H1 (cell line): ENCODE results near the gene CDC42BPB. TPM values are rescaled to one million over a fixed set of nuclear protein-coding genes. Genes with fewer than 3 reads are reported as not detected.

ENCODE experiments used
- CTCF ChIA-PET: fragments of 300-600 bp; sonication (Branson Sonifier 250); formaldehyde crosslinking; loops from one replicate; lab custom pipeline; 2021; ENCODE audit not compliant: partially characterized antibody; lab: Charles Lee
- POLR2A ChIA-PET: fragments of 300-600 bp; sonication (Branson Sonifier 250); formaldehyde crosslinking; loops from one replicate; lab custom pipeline; 2021; ENCODE audit warnings: inconsistent platforms; ENCODE audit not compliant: partially characterized antibody; lab: Charles Lee
- DNase-seq, 2 experiments: peaks; one replicate each; pipeline versions ENCODE4 v3.0.0 to v3.0.0-alpha.2; 2010 to 2022; ENCODE audit warnings: low spot score in 2 of 2, low read depth in 1 of 2, mixed read lengths in 1 of 2
- FAIRE-seq: peaks from 2 replicates; lab custom pipeline; 2011; peaks lifted over from hg19 to GRCh38; lab: Jason Lieb, UNC
- H2AFZ ChIP-seq: 2 replicates; pipeline ENCODE4 v1.8.1; 2012; ENCODE audit warnings: low read length, inconsistent platforms
- H2AK5ac ChIP-seq: 2 replicates; pipeline ENCODE4 v1.6.1; 2013; ENCODE audit warnings: low read depth, low read length
- H2BK120ac ChIP-seq: replicated peaks from 2 replicates; pipeline ENCODE3; 2013; ENCODE audit warnings: low read depth, low read length, inconsistent platforms
- H2BK12ac ChIP-seq: 2 replicates; pipeline ENCODE4 v1.6.1; 2013; ENCODE audit warnings: low read depth, low read length
- H2BK15ac ChIP-seq: 2 replicates; pipeline ENCODE4 v1.6.1; 2013; ENCODE audit warnings: low read length
- H2BK20ac ChIP-seq: 2 replicates; pipeline ENCODE4 v1.6.1; 2013; ENCODE audit warnings: low read length
- H2BK5ac ChIP-seq: 2 replicates; pipeline ENCODE4 v1.6.1; 2013; ENCODE audit warnings: low read depth, low read length
- H3K14ac ChIP-seq: 2 replicates; pipeline ENCODE4 v1.6.1; 2013; ENCODE audit warnings: inconsistent platforms; ENCODE audit not compliant: insufficient read length
- H3K18ac ChIP-seq: 2 replicates; pipeline ENCODE4 v1.6.1; 2013; ENCODE audit warnings: low read length; ENCODE audit errors: extremely low read depth
- H3K23ac ChIP-seq: 2 replicates; pipeline ENCODE4 v1.6.1; 2013; ENCODE audit warnings: inconsistent platforms; ENCODE audit not compliant: insufficient read length
- H3K23me2 ChIP-seq: 2 replicates; pipeline ENCODE4 v1.6.1; 2013; ENCODE audit warnings: low read depth, low read length
- H3K27ac ChIP-seq: 2 replicates; pipeline ENCODE4 v1.6.1; 2011; ENCODE audit warnings: low read depth, low read length, inconsistent platforms
- H3K27me3 ChIP-seq, 4 experiments: replicated peaks in 1 of 4; 1 replicate in 1 of 4; 2 replicates in 3 of 4; pipeline versions ENCODE4 v1.6.1 to v1.8.1; 2011 to 2013; ENCODE audit warnings: low read length in 3 of 4, mild to moderate bottlenecking in 3 of 4, inconsistent platforms in 2 of 4, mixed read lengths in 2 of 4, moderate library complexity in 1 of 4; ENCODE audit not compliant: control insufficient read depth in 3 of 4, insufficient read depth in 3 of 4; ENCODE audit errors: extremely low read depth in 1 of 4
- H3K36me3 ChIP-seq, 4 experiments: 2 replicates each; pipeline versions ENCODE4 v1.6.1 to v1.8.1; 2011 to 2013; ENCODE audit warnings: mild to moderate bottlenecking in 4 of 4, low read length in 3 of 4, moderate library complexity in 2 of 4, control low read depth in 1 of 4, inconsistent platforms in 1 of 4; ENCODE audit not compliant: insufficient read depth in 4 of 4, control insufficient read depth in 2 of 4
- H3K4ac ChIP-seq: replicated peaks from 2 replicates; pipeline ENCODE3; 2013; ENCODE audit warnings: low read length, low read depth, mixed read lengths, inconsistent platforms; ENCODE audit not compliant: insufficient read length
- H3K4me1 ChIP-seq, 4 experiments: replicated peaks in 1 of 4; 1 replicate in 1 of 4; 2 replicates in 3 of 4; pipeline versions ENCODE4 v1.6.1 to v1.8.1; 2011 to 2013; ENCODE audit warnings: low read length in 3 of 4, inconsistent platforms in 2 of 4, mixed read lengths in 1 of 4; ENCODE audit not compliant: insufficient read depth in 4 of 4, control insufficient read depth in 3 of 4
- H3K4me2 ChIP-seq, 2 experiments: 2 replicates each; pipeline versions ENCODE4 v1.6.1 to v1.8.1; 2011 to 2013; ENCODE audit warnings: low read depth in 2 of 2, low read length in 2 of 2, control low read depth in 1 of 2, inconsistent platforms in 1 of 2, mild to moderate bottlenecking in 1 of 2; ENCODE audit not compliant: insufficient read depth in 1 of 2
- H3K4me3 ChIP-seq, 4 experiments: fragments of 200-600, 300-600 bp in 1 of 4; sonication (generic), shearing (Covaris generic), sonication (Bioruptor Twin) in 1 of 4; 2 replicates each; pipeline versions ENCODE4 v1.5.1 to v1.8.1; 2011 to 2016; ENCODE audit warnings: low read length in 4 of 4, low read depth in 3 of 4, control low read depth in 2 of 4, inconsistent platforms in 2 of 4, mild to moderate bottlenecking in 2 of 4, mixed read lengths in 1 of 4, moderate library complexity in 1 of 4; ENCODE audit not compliant: insufficient read depth in 2 of 4; ENCODE audit errors: extremely low read depth in 1 of 4
- H3K56ac ChIP-seq: replicated peaks from 2 replicates; pipeline ENCODE3; 2013; ENCODE audit warnings: low read depth, mild to moderate bottlenecking, mixed read lengths, low read length, inconsistent platforms; ENCODE audit not compliant: insufficient read length
- H3K79me1 ChIP-seq: 2 replicates; pipeline ENCODE4 v1.6.1; 2013; ENCODE audit warnings: low read depth, low read length, control low read depth
- H3K79me2 ChIP-seq, 2 experiments: 2 replicates each; pipeline versions ENCODE4 v1.6.1 to v1.8.1; 2012 to 2013; ENCODE audit warnings: low read length in 2 of 2, mild to moderate bottlenecking in 2 of 2, inconsistent platforms in 1 of 2; ENCODE audit not compliant: insufficient read depth in 2 of 2, control insufficient read depth in 1 of 2
- H3K9ac ChIP-seq, 4 experiments: replicated peaks in 1 of 4; 1 replicate in 1 of 4; 2 replicates in 3 of 4; pipeline versions ENCODE4 v1.6.1 to v1.8.1; 2011 to 2013; ENCODE audit warnings: low read depth in 3 of 4, low read length in 3 of 4, control low read depth in 2 of 4, mild to moderate bottlenecking in 2 of 4, moderate library complexity in 2 of 4, inconsistent platforms in 1 of 4; ENCODE audit errors: extremely low read depth in 1 of 4
- H3K9me3 ChIP-seq, 2 experiments: 2 replicates each; pipeline versions ENCODE4 v1.6.1 to v1.8.1; 2012 to 2013; ENCODE audit warnings: mild to moderate bottlenecking in 2 of 2, moderate library complexity in 2 of 2, control low read depth in 1 of 2, inconsistent platforms in 1 of 2, low read depth in 1 of 2, low read length in 1 of 2, mixed read lengths in 1 of 2; ENCODE audit not compliant: insufficient read depth in 2 of 2
- H4K20me1 ChIP-seq, 2 experiments: replicated peaks in 1 of 2; 2 replicates each; pipeline versions ENCODE3 to v1.8.1; 2011 to 2013; ENCODE audit warnings: inconsistent platforms in 2 of 2, low read length in 2 of 2, mild to moderate bottlenecking in 1 of 2; ENCODE audit not compliant: insufficient read depth in 2 of 2, control insufficient read depth in 1 of 2
- H4K5ac ChIP-seq: 2 replicates; pipeline ENCODE4 v1.6.1; 2013; ENCODE audit warnings: low read length, low read depth, mixed read lengths, inconsistent platforms; ENCODE audit not compliant: insufficient read length
- H4K8ac ChIP-seq: 2 replicates; pipeline ENCODE4 v1.8.0; 2013; ENCODE audit warnings: mild to moderate bottlenecking, moderate library complexity, low read length, inconsistent platforms; ENCODE audit not compliant: insufficient read depth; ENCODE audit errors: extremely low read depth
- H4K91ac ChIP-seq: replicated peaks from 2 replicates; pipeline ENCODE3; 2013; ENCODE audit warnings: low read length, mixed read lengths, inconsistent platforms; ENCODE audit not compliant: insufficient read length
- BACH1 ChIP-seq: IDR thresholded peaks from 2 replicates; pipeline ENCODE4 v1.6.1; 2012; ENCODE audit warnings: low read length, improper control_type of control experiment
- EGR1 ChIP-seq: IDR thresholded peaks from 2 replicates; pipeline ENCODE4 v1.6.1; 2011; ENCODE audit warnings: low read depth, low read length, borderline replicate concordance
- FOSL1 ChIP-seq: IDR thresholded peaks from 2 replicates; pipeline ENCODE4 v1.6.1; 2011; ENCODE audit warnings: mild to moderate bottlenecking, low read depth, low read length, moderate library complexity; ENCODE audit not compliant: insufficient read depth
- HDAC2 ChIP-seq, 2 experiments: fragments of 300-600 bp in 1 of 2; sonication (generic) in 1 of 2; IDR thresholded peaks; 2 replicates each; pipeline ENCODE4 v1.6.1; 2011 to 2012; ENCODE audit warnings: low read depth in 2 of 2, low read length in 2 of 2, mild to moderate bottlenecking in 2 of 2, moderate library complexity in 2 of 2, borderline replicate concordance in 1 of 2, inconsistent platforms in 1 of 2
- POLR2AphosphoS5 ChIP-seq: IDR thresholded peaks from 2 replicates; pipeline ENCODE4 v1.6.1; 2011; ENCODE audit warnings: low read depth, low read length
- SAP30 ChIP-seq: fragments of 300-600 bp; sonication (generic); IDR thresholded peaks from 2 replicates; pipeline ENCODE4 v1.7.1; 2012; ENCODE audit warnings: low read length, moderate library complexity, mild to moderate bottlenecking, inconsistent platforms; ENCODE audit not compliant: insufficient read depth, insufficient replicate concordance
- SUZ12 ChIP-seq: fragments of 200-600 bp; sonication (generic); IDR thresholded peaks from 2 replicates; pipeline ENCODE4 v1.6.1; 2012; ENCODE audit warnings: mild to moderate bottlenecking, inconsistent platforms, low read length, moderate library complexity, mixed read lengths
- TAF1 ChIP-seq: IDR thresholded peaks from 2 replicates; pipeline ENCODE4 v1.6.1; 2011; ENCODE audit warnings: mild to moderate bottlenecking, low read depth, low read length
- WGBS, 2 experiments: shearing (Covaris generic) in 1 of 2; methylation state at CpG; one replicate each; pipeline versions ENCODE4 v1.1.6 to v1.1.7; 2013 to 2015; ENCODE audit warnings: low lambda C conversion rate in 2 of 2, mixed read lengths in 2 of 2, inconsistent platforms in 1 of 2, low coverage in 1 of 2, missing lambda C conversion rate in 1 of 2; ENCODE audit not compliant: insufficient replicate concordance in 2 of 2, insufficient coverage in 1 of 2, insufficient read length in 1 of 2; ENCODE audit errors: extremely low coverage in 1 of 2, missing lambda C conversion rate in 1 of 2; 5-methylcytosine and 5-hydroxymethylcytosine counted together
- polyA plus RNA-seq, 7 experiments: library from polyadenylated mRNA; depleted of rRNA in 3 of 7; stranded (reverse) in 5 of 7; unstranded in 2 of 7; fragments of >200 nt in 5 of 7; fragments of 200-250 nt in 2 of 7; gene quantifications; 1 replicate in 5 of 7; 2 replicates in 1 of 7; 4 replicates in 1 of 7; pipeline versions ENCODE4 v1.2.1 to v1.2.3, GENCODE V29; 2011 to 2013; ENCODE audit warnings: missing spikeins in 2 of 7, mixed read lengths in 2 of 7
- total RNA-seq: library from RNA; stranded (reverse); fragmentation: NEBNext Ultra II Directional; extraction: Animal tissue kit (Norgen Biotek cat#: 25700); gene quantifications from 2 replicates; pipeline ENCODE4 v1.2.1, GENCODE V29; 2021
- TF ChIP-seq, protein P1 (sequence below): IDR thresholded peaks from 2 replicates; pipeline ENCODE4 v1.6.1; 2011; ENCODE audit warnings: low read depth, mild to moderate bottlenecking, low read length; ENCODE audit not compliant: insufficient read depth
- TF ChIP-seq, protein P2 (sequence below): IDR thresholded peaks from 2 replicates; pipeline ENCODE4 v1.6.1; 2011; ENCODE audit warnings: low read length, improper control_type of control experiment

The CDC42BPB gene
- total and polyA plus RNA-seq, 2 of the 8 experiments (the other 6 are each of a cell fraction or from before 2014, with no cell fraction given), result 51.2 to 88.2 TPM

DNA sequence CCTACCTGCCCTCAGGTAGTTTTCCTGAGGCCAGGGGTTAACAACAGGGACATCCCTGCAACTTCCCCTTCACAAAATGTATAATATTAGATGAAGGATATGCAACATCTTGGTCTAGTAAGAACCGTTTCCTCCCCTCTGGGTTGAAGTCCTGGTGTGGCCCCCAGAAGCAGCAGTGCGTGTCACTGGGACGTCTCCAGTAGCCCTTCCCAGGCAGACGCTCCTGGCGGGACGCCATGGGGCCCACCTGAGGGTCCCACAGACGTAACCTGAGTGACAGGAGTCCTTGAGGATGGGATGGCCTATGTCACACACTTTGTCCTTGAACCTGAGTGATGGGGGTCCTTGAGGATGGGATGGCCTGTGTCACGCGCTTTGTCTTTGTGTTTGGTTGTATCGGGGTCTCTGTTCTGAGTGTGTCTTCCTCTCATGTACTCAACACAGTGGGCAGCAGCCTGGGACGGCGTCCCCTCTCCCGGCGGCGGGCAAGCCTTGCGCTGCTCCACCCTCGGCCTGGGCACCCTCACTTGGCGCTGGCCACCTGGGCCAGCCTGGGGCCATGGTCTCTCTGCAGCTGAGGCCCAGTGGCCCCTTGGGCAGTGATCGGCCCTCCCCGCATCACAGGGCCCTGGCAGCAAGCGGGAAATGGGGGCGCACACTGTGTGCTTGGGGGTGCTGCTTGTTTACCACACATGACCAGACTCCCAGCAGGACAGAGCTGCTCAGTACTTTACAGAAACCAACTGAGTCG is 149.2 kb downstream of the CDC42BPB start:
- POLR2A ChIA-PET, result no interaction called here
- no peak overlapping the region for H3K4ac ChIP-seq
- no peak overlapping the region for H2AK5ac ChIP-seq
- no peaks in the 10 kb centered on the region for H4K20me1 ChIP-seq
- H3K23ac ChIP-seq, result no peak overlapping the region
- no peak overlapping the region for H2AFZ ChIP-seq
- no peaks in the 10 kb centered on the region for H3K79me2 ChIP-seq
- H4K5ac ChIP-seq, result no peak overlapping the region
- no peak overlapping the region for H2BK5ac ChIP-seq
- no peak overlapping the region for H3K4me3 ChIP-seq
- H3K23me2 ChIP-seq, result no peaks in the 10 kb centered on the region
- peaks cover 3 to 15% of the 10 kb centered on the region in 2 experiments; a peak in 2 of 4 replicates for H3K9me3 ChIP-seq
- H3K4me1 ChIP-seq, result no peaks in the 10 kb centered on the region; a peak in 1 of 7 replicates
- H4K91ac ChIP-seq, result no peak overlapping the region
- H3K18ac ChIP-seq, result no peak overlapping the region
- no peak overlapping the region for H3K14ac ChIP-seq
- H3K4me2 ChIP-seq, result no peak overlapping the region
- no peak overlapping the region for H2BK20ac ChIP-seq
- H2BK15ac ChIP-seq, result no peak overlapping the region
- 94% methylated on average over 23 of the region's 23 CpGs; no CpG with 5 or more reads in 1 of the 2 experiments for WGBS, 2 experiments
- H3K9ac ChIP-seq, result no peak overlapping the region
- H3K36me3 ChIP-seq, result peaks cover 0 to 21% (median 7%) of the 10 kb centered on the region in 4 experiments; a peak in 3 of 8 replicates
- H2BK12ac ChIP-seq, result no peak overlapping the region
- H3K27ac ChIP-seq, result no peak overlapping the region
- no peak overlapping the region for H2BK120ac ChIP-seq
- H3K56ac ChIP-seq, result no peak overlapping the region
- DNase-seq (no peak), FAIRE-seq (no peak)
- CTCF ChIA-PET, result interaction anchor here (0.8 kb wide), 1 partner anchor 214 kb away, joined by 3 read pairs; no protein-coding TSS in a partner anchor
- no peak overlapping the region; the same call in 1 of the 2 replicates for H4K8ac ChIP-seq
- no peaks in the 10 kb centered on the region for H3K27me3 ChIP-seq
- H3K79me1 ChIP-seq, result no peaks in the 10 kb centered on the region
- no peak for TF ChIP-seq SAP30
- no peak for TF ChIP-seq BACH1
- no peak for TF ChIP-seq SUZ12
- no peak for TF ChIP-seq HDAC2 (IDR thresholded peaks at IDR 0.05; ENCODE audit: borderline replicate concordance in 1 of 2, low read depth in 2 of 2, low read length in 2 of 2)
- TF ChIP-seq, protein P1, sequence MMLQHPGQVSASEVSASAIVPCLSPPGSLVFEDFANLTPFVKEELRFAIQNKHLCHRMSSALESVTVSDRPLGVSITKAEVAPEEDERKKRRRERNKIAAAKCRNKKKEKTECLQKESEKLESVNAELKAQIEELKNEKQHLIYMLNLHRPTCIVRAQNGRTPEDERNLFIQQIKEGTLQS, result no peak
- TF ChIP-seq EGR1, result no peak
- no peak for TF ChIP-seq FOSL1
- TF ChIP-seq, protein P2, sequence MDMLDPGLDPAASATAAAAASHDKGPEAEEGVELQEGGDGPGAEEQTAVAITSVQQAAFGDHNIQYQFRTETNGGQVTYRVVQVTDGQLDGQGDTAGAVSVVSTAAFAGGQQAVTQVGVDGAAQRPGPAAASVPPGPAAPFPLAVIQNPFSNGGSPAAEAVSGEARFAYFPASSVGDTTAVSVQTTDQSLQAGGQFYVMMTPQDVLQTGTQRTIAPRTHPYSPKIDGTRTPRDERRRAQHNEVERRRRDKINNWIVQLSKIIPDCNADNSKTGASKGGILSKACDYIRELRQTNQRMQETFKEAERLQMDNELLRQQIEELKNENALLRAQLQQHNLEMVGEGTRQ, result no peak
- no peak for TF ChIP-seq TAF1
- TF ChIP-seq POLR2AphosphoS5, result no peak
